Mucosa of descending colon (tissue), 3 donors: Measurements from ENCODE around the gene ZFP62. TPM values are rescaled to one million over a fixed set of nuclear protein-coding genes. Genes with fewer than 3 reads are reported as not detected.
A peak's percentile ranks its signal among the peaks of the same experiment; 100 is the strongest.

ENCODE experiments used
- ATAC-seq: fragments of 200-7000 bp; cut with Tn5 transposase; one replicate; pipeline ENCODE4 v1.9.1; 2020; ENCODE audit warnings: mild to moderate bottlenecking, moderate library complexity
- DNase-seq, 3 donors: peaks; one replicate each; pipeline ENCODE4 v3.0.0-alpha.2; 2020
- H3K36me3 ChIP-seq: fragments of 200-600 bp; one replicate; pipeline ENCODE4 v1.8.0; 2021; ENCODE audit warnings: low read depth, mild to moderate bottlenecking
- H3K4me1 ChIP-seq: fragments of 200-600 bp; one replicate; pipeline ENCODE4 v1.8.0; 2021; ENCODE audit warnings: low read depth, mild to moderate bottlenecking
- H3K4me3 ChIP-seq: fragments of 200-600 bp; one replicate; pipeline ENCODE4 v1.8.0; 2021; ENCODE audit warnings: mild to moderate bottlenecking
- H3K9me3 ChIP-seq: fragments of 200-600 bp; one replicate; pipeline ENCODE4 v1.8.0; 2021; ENCODE audit warnings: mild to moderate bottlenecking
- intact Hi-C, 2 donors: fragments of 100-400 bp; cut with DNase I in 1 of 2; cut with micrococcal nuclease in 1 of 2; formaldehyde crosslinking; loops; one replicate each; pipeline versions ENCODE4 v1.11.0 to v1.11.1; 2022; cut with DNase I, micrococcal nuclease
- total RNA-seq, 3 donors: library from RNA; stranded (reverse); fragmentation: NEBNext Ultra II Directional in 2 of 3; extraction: Animal tissue kit (Norgen Biotek cat#: 25700) in 2 of 3; gene quantifications; one replicate each; pipeline versions ENCODE4 v1.2.1 to v1.2.4, GENCODE V29; 2021 to 2023
- TF ChIP-seq, protein P1 (sequence below): fragments of 200-600 bp; IDR thresholded peaks from one replicate; pipeline ENCODE4 v1.8.0; 2022; ENCODE audit warnings: antibody characterized with exemption, mild to moderate bottlenecking
- donor health status: DM: no; HTN: no; CAD: no; lungs with moderate emphysema.
- donor health status: DM: no; HTN: no; CAD: no.
- donor health status: DM: no; HTN: yes; CAD: no.

ZFP62 gene
- total RNA-seq, 3 donors from 2014 or later: 37.3 to 41.5 (median 40.2) TPM

DNA sequence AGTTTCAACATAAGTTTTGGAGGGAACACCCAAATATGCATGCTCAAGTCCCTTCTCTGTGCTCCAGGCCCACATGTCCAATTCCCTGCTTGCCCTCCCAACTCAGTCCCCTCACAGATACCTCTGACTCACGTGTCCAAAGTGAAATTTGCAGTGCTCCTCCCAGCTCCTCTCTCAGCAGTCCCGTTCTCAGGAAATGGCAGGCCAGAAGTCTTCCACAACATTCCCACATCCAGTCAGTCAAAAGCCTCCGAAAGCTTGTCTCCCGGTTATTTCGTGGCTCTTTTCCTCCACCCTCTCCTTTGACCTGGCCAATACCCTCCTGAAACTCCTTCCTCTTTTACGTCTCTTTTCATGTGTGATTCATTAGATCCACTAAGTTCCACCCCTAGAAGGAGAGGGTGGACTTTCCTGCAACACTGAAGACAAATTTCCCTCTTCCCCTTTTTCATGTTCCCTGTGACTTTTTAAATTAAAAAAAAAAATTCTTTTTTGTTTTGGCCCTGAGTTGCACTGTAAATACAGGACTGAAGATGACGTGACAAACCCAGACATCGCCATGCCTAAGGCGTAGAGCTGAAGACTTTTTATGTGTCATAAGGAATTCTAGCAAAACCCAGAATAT is 45.7 kb downstream of the ZFP62 start:
- H3K36me3 ChIP-seq: no peaks in the 10 kb centered on the region
- intact Hi-C loops: no loop called here
- no peak overlapping the region for H3K4me3 ChIP-seq
- no peaks in the 10 kb centered on the region for H3K9me3 ChIP-seq
- peaks cover 16% of the 10 kb centered on the region for H3K4me1 ChIP-seq
- ATAC-seq (no peak), DNase-seq (peak in 1 of 3 donors; percentile 10)
- TF ChIP-seq, protein P1, sequence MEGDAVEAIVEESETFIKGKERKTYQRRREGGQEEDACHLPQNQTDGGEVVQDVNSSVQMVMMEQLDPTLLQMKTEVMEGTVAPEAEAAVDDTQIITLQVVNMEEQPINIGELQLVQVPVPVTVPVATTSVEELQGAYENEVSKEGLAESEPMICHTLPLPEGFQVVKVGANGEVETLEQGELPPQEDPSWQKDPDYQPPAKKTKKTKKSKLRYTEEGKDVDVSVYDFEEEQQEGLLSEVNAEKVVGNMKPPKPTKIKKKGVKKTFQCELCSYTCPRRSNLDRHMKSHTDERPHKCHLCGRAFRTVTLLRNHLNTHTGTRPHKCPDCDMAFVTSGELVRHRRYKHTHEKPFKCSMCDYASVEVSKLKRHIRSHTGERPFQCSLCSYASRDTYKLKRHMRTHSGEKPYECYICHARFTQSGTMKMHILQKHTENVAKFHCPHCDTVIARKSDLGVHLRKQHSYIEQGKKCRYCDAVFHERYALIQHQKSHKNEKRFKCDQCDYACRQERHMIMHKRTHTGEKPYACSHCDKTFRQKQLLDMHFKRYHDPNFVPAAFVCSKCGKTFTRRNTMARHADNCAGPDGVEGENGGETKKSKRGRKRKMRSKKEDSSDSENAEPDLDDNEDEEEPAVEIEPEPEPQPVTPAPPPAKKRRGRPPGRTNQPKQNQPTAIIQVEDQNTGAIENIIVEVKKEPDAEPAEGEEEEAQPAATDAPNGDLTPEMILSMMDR: no peak

DNA sequence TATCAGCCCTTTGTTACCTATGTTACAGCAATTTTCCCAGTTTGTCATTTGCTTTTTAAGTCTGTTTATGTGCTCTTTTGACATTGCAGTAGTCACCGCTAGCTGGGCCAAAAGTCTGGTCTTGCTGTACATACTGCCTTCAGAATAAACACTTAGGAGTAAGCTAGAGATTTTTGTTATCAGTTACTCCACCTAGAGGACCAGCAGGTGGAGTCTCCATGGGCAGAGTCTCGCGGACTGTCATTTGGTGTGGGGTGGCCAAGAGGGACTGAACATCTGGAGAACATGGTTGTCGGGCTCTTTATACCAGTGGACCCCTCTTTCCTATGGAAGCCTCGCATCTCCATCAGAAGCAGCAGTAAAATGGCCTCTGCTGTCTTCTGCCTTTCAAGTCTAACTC is 47.7 kb downstream of the ZFP62 start:
- peaks cover 24% of the 10 kb centered on the region for H3K4me1 ChIP-seq
- intact Hi-C loops: no loop called here
- no peak overlapping the region for H3K4me3 ChIP-seq
- TF ChIP-seq, protein P1: no peak
- H3K36me3 ChIP-seq: no peaks in the 10 kb centered on the region
- DNase-seq (peak in 1 of 3 donors; percentile 24), ATAC-seq (no peak)
- H3K9me3 ChIP-seq: no peaks in the 10 kb centered on the region

DNA sequence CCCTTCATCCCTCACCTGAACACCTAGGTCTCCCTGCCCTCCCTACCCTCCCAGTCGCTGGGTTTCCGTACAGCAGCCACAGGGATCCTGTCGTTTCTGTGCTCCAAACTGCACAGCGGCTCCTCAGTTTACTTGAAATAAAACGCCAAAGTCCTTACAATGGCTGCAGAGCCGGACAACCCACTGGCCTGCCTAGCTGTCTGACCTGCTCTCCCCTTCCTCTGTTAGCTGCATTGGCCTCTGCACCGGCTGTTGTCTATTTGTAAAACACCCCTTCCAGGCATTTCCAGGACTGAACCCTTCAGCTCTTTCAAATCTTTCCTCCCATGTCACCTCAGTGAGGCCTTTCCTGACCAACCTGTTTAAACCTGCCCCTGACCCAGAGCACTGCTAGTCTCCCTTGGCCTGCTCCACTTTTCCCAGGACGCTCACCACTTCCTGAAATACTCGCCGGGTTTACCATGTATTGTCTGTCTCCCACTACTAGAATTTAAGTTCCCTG is 49.4 kb downstream of the ZFP62 start:
- intact Hi-C loops: no loop called here
- H3K4me3 ChIP-seq: no peak overlapping the region
- ATAC-seq: no peak
- DNase-seq: peak in 1 of 3 donors; percentile 38
- H3K9me3 ChIP-seq: no peaks in the 10 kb centered on the region
- TF ChIP-seq, protein P1: no peak
- H3K4me1 ChIP-seq: peaks cover 42% of the 10 kb centered on the region
- no peaks in the 10 kb centered on the region for H3K36me3 ChIP-seq

DNA sequence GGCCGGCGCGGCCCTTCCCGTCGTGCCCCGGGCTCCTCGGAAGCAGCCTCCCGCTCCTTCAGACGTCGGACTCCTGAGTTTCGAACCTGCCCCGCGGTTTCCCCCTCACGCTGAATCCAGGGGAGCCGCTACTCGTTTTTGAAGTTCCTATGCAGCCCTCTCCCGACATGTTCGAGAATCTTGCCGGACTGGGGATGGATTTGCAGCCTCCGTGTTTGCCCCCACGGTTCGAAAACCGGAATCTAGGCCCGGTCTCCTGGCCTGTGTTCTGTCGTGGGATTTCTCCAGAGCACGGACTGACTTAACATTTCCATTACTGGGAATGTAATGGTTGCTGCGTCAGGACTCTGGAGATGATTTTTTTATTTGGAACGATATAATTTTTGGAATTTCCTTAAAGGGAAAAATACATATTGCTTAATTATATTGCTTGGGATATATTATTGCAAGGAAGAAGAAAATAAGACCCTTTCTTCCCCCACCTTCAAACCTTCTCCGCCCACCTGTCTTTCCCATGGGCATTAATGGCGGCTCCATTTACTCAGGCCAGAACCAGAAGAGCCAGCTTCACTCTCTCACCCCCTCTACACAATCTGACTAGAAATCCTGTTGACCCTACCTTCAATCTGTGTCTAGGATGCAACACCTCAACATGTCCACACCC is 50.0 kb downstream of the ZFP62 start:
- peaks cover 45% of the 10 kb centered on the region for H3K4me1 ChIP-seq
- intact Hi-C loops: no loop called here

DNA sequence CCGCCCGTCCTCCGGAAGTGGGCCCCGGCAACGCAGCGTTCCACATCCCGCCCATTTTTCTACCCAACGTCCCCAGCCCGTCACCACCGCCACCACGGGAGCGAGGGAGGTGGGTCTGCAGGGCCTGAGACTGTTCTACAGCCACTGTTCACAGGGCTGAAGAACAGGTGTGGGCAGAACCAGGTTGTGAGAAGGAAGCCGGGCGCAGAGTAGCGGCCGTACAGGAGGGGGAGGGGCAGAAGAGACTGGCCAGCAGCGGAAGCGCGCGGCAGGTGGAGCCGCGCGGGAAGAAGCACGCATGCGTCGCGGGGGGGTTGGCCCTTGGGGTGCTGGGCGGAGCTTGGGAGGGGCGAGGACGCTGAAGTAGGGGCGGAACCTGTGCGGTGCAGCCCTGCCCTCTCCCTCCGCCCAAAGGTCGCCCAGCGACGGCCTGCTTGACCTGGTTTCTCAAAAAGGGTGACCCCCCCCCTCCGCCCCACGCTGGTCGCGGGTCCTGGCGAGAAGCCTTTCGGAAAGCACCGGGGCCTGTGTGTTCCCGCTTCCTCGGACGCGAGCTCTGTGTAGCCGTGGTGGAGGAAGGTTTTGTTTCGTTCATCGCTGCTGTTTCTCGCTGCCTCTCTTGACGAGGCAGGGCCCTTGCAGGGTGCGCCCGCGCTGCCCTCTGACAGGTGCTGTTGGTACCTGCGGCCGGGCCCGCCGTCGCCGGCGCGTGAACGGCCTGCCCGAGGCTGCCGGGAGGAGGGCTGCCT is 50.7 kb downstream of the ZFP62 start:
- no peaks in the 10 kb centered on the region for H3K36me3 ChIP-seq
- DNase-seq (peak; percentile 98 to 99 (median 99)), ATAC-seq (peak; percentile 91)
- TF ChIP-seq, protein P1: no peak
- peaks cover 51% of the 10 kb centered on the region for H3K4me1 ChIP-seq
- intact Hi-C loops: no loop called here
- H3K4me3 ChIP-seq: peak overlapping the region; percentile 23
- no peaks in the 10 kb centered on the region for H3K9me3 ChIP-seq

More for the DNA sequence above, 50.0 kb downstream of the ZFP62 start:
- TF ChIP-seq, protein P1: no peak
- no peak for ATAC-seq
- Histone ChIP-seq H3K36me3 (no peaks in the 10 kb centered on the region), H3K9me3 (no peaks in the 10 kb centered on the region), H3K4me3 (peak overlapping the region; percentile 23)
- no peak for DNase-seq
